GM12878 (cell line): ENCODE data around the gene STAT5A. TPM values are rescaled to one million over a fixed set of nuclear protein-coding genes. Genes with fewer than 3 reads are reported as not detected.

Experiments used
- ATAC-seq: fragments of 200-7000 bp; cut with Tn5 transposase; 3 replicates; pipeline ENCODE4 v1.9.1; 2020; ENCODE audit warnings: mild to moderate bottlenecking, moderate library complexity
- BruUV-seq: library from RNA; stranded (reverse); fragments of 400-500 nt; replicated peaks from 2 replicates; lab custom pipeline; 2021; lab: Mats Ljungman, UMichigan
- CTCF ChIA-PET: fragments of 300-600 bp; sonication (Branson Sonifier 250); formaldehyde crosslinking; extraction: SDS; loops from one replicate; lab custom pipeline; 2021; ENCODE audit warnings: inconsistent platforms; lab: Yijun Ruan, JAX
- POLR2A ChIA-PET: fragments of 350-600 bp; formaldehyde crosslinking; extraction: SDS; loops from one replicate; lab custom pipeline; 2021; ENCODE audit warnings: inconsistent platforms; lab: Charles Lee
- RAD21 ChIA-PET: fragments of 300-600 bp; sonication (Branson Sonifier 250); formaldehyde crosslinking; loops from one replicate; lab custom pipeline; 2023; ENCODE audit warnings: antibody characterized with exemption; ENCODE audit not compliant: unreplicated experiment; lab: Charles Lee
- SMC1A ChIA-PET: fragments of 300-600 bp; sonication (Branson Sonifier 250); formaldehyde crosslinking; loops from one replicate; lab custom pipeline; 2023; ENCODE audit not compliant: unreplicated experiment, uncharacterized antibody; lab: Charles Lee
- DNase-seq: peaks from one replicate; pipeline ENCODE4 v3.0.0-alpha.2; 2011; ENCODE audit warnings: low read depth, low spot score
- FAIRE-seq: peaks from 3 replicates; lab custom pipeline; 2011; peaks lifted over from hg19 to GRCh38; lab: Jason Lieb, UNC
- H2AFZ ChIP-seq: 2 replicates; pipeline ENCODE4 v1.6.0; 2011; ENCODE audit warnings: low read depth, low read length, control low read depth; ENCODE audit not compliant: control insufficient read depth
- H3K27ac ChIP-seq: 2 replicates; pipeline ENCODE4 v1.5.1; 2011; ENCODE audit warnings: control low read depth; ENCODE audit not compliant: control insufficient read depth, insufficient read depth
- H3K27me3 ChIP-seq, 2 experiments: replicated peaks in 1 of 2; 2 replicates each; pipeline versions ENCODE4 v1.6.0 to v1.6.1; 2011; ENCODE audit warnings: low read length in 1 of 2; ENCODE audit not compliant: control insufficient read depth in 2 of 2, insufficient read depth in 2 of 2
- H3K36me3 ChIP-seq, 2 experiments: 2 replicates each; pipeline ENCODE4 v1.5.1; 2011; ENCODE audit warnings: low read length in 1 of 2; ENCODE audit not compliant: control insufficient read depth in 2 of 2, insufficient read depth in 2 of 2
- H3K4me1 ChIP-seq: 2 replicates; pipeline ENCODE4 v1.6.1; 2011; ENCODE audit warnings: mild to moderate bottlenecking, low read length, moderate library complexity, mixed read lengths; ENCODE audit not compliant: control insufficient read depth, insufficient read depth
- H3K4me2 ChIP-seq: 2 replicates; pipeline ENCODE4 v1.6.0; 2011; ENCODE audit warnings: control low read depth; ENCODE audit not compliant: control insufficient read depth, insufficient read depth
- H3K4me3 ChIP-seq: fragments of 200-600 bp; sonication (generic); 2 replicates; pipeline ENCODE4 v1.5.1; 2016
- H3K79me2 ChIP-seq: 2 replicates; pipeline ENCODE4 v1.6.0; 2011; ENCODE audit warnings: low read length; ENCODE audit not compliant: control insufficient read depth, insufficient read depth
- H3K9ac ChIP-seq: 2 replicates; pipeline ENCODE4 v1.8.0; 2011; ENCODE audit warnings: low read length, control low read depth, mixed read lengths; ENCODE audit not compliant: control insufficient read depth, insufficient read depth
- H3K9me3 ChIP-seq: replicated peaks from 3 replicates; pipeline ENCODE4 v1.5.1; 2011; ENCODE audit warnings: mild to moderate bottlenecking, low read length; ENCODE audit not compliant: control insufficient read depth, insufficient read depth
- H4K20me1 ChIP-seq: 2 replicates; pipeline ENCODE4 v1.6.0; 2011; ENCODE audit not compliant: control insufficient read depth, insufficient read depth
- ATF7 ChIP-seq: fragments of 450-650 bp; IDR thresholded peaks from 2 replicates; pipeline ENCODE4 v1.6.1; 2016; ENCODE audit warnings: low read depth, mild to moderate bottlenecking
- HDAC6 ChIP-seq: fragments of 200-600 bp; sonication (generic); IDR thresholded peaks from one replicate; pipeline ENCODE4 v1.8.0; 2017; ENCODE audit warnings: antibody characterized with exemption; ENCODE audit not compliant: unreplicated experiment
- KAT2A ChIP-seq: conservative IDR thresholded peaks from 2 replicates; pipeline ENCODE4 v1.6.1; 2011; ENCODE audit warnings: low read depth, low read length; ENCODE audit not compliant: control insufficient read depth
- MEF2A ChIP-seq: IDR thresholded peaks from 2 replicates; pipeline ENCODE4 v1.6.1; 2011; ENCODE audit warnings: low read depth, mild to moderate bottlenecking, low read length, moderate library complexity; ENCODE audit not compliant: insufficient read depth
- MTA2 ChIP-seq: fragments of 450-650 bp; IDR thresholded peaks from 2 replicates; pipeline ENCODE4 v1.6.1; 2016; ENCODE audit warnings: low read depth, mild to moderate bottlenecking, moderate library complexity
- NFYA ChIP-seq: IDR thresholded peaks from 2 replicates; pipeline ENCODE4 v1.6.1; 2011; ENCODE audit warnings: low read depth, mild to moderate bottlenecking, low read length, improper control_type of control experiment, borderline replicate concordance
- PRDM15 ChIP-seq: fragments of 450-650 bp; formaldehyde crosslinking; IDR thresholded peaks from 2 replicates; pipeline ENCODE4 v1.4.0; 2020; ENCODE audit warnings: mild to moderate bottlenecking, moderate library complexity
- TCF12 ChIP-seq: IDR thresholded peaks from 2 replicates; pipeline ENCODE4 v1.6.1; 2011; ENCODE audit warnings: low read depth, mild to moderate bottlenecking, low read length
- ZBTB40 ChIP-seq: fragments of 450-650 bp; IDR thresholded peaks from 2 replicates; pipeline ENCODE4 v1.6.1; 2016; ENCODE audit warnings: mild to moderate bottlenecking, moderate library complexity, borderline replicate concordance
- WGBS: methylation state at CpG from one replicate; pipeline ENCODE4 v1.1.6; 2016; ENCODE audit warnings: low lambda C conversion rate; ENCODE audit not compliant: insufficient replicate concordance, insufficient coverage; ENCODE audit errors: missing lambda C conversion rate; 5-methylcytosine and 5-hydroxymethylcytosine counted together
- in situ Hi-C: fragments of 300-500 bp; cut with MboI; formaldehyde crosslinking; loops from 9 replicates; pipeline ENCODE4 v1.14.3; 2018; ENCODE audit warnings: mixed read lengths
- intact Hi-C: fragments of 100-400 bp; cut with micrococcal nuclease; formaldehyde crosslinking; loops from one replicate; pipeline ENCODE4 v1.14.2; 2022; ENCODE audit not compliant: unreplicated experiment
- polyA plus RNA-seq, 11 experiments: library from polyadenylated mRNA; depleted of rRNA in 4 of 11; unstranded in 6 of 11; stranded (reverse) in 5 of 11; fragments of >200 nt; fragmentation: Nextera tagmentation in 4 of 11; fragmentation: Illumina TruSeq in 1 of 11; extraction: Ambion mirVana in 4 of 11; extraction: Trizol in 1 of 11; gene quantifications; 1 replicate in 1 of 11; 2 replicates in 10 of 11; pipeline versions ENCODE4 v1.2.1 to v1.2.3, GENCODE V29; 2011 to 2016; ENCODE audit warnings: inconsistent platforms in 2 of 11, missing spikeins in 2 of 11, low read depth in 1 of 11
- total RNA-seq, 4 experiments: library from RNA; depleted of rRNA in 3 of 4; stranded (reverse); fragments of >200 nt in 3 of 4; fragmentation: Illumina TruSeq in 1 of 4; extraction: Trizol in 1 of 4; gene quantifications; 2 replicates each; pipeline versions ENCODE4 v1.2.1 to v1.2.3, GENCODE V29; 2013 to 2021

STAT5A gene
- total and polyA plus RNA-seq, 10 of the 15 experiments (the other 5 are each of a cell fraction or from before 2014, with no cell fraction given) = 14.8 to 86.4 (median 41.5) TPM

DNA sequence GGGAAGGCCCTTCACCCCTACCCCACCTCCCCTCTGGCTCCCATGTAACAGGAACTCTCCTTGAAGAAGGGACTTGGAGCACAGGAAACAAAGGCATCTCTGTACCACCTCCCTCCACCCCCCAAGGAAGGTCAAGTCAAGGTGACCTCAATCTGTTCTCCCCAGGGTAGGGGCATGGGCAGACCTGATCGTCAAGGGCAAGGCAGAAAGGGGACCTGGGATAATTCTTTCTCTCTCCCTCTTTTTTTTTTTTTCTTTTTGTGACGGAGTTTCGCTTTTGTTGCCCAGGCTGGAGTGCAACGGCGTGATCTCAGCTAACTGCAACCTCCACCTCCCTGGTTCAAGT lies 4.3 kb upstream of the STAT5A start (continued):
- TF ChIP-seq ZBTB40 (no peak), KAT2A (no peak), PRDM15 (no peak)

DNA sequence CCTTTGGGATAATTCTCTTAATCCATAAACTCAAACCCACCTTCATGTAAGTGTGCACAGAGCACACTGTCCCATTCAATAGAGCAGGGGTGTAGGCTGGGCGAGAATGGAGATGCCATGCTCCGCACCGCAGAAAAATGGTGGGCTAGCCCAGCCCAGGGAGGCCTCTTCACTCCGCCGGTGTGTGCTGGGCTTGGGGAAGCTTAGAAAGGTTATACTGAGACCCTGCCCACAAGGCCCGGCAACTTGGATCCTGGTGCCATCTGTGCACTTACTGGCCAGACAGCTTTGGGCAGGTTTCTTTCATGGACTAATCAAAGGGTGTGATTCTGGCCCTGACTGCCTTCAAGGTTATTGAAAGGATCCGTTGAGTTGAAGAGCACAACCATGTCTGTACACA lies 3.7 kb upstream of the STAT5A start:
- no peak for DNase-seq
- no peak overlapping the region for H3K4me3 ChIP-seq
- ChIA-PET POLR2A (interaction anchor here (0.6 to 1.3 kb wide), 2 partner anchors 9 to 11 kb away, joined by 5 to 6 read pairs; no protein-coding TSS in a partner anchor), RAD21 (no interaction called here), SMC1A (interaction anchor here (1.0 to 1.5 kb wide), 2 partner anchors 61 to 121 kb away, joined by 3 to 4 read pairs; no protein-coding TSS in a partner anchor), CTCF (no interaction called here)
- H3K9me3 ChIP-seq = no peaks in the 10 kb centered on the region
- H3K36me3 ChIP-seq = no peaks in the 10 kb centered on the region
- H3K79me2 ChIP-seq = peaks cover 26% of the 10 kb centered on the region
- no peak for TF ChIP-seq MEF2A
- no peak for TF ChIP-seq MTA2
- TF ChIP-seq TCF12 = no peak
- TF ChIP-seq ATF7 = no peak
- no peak for TF ChIP-seq HDAC6
- no peak for TF ChIP-seq NFYA
- H3K27ac ChIP-seq = no peak overlapping the region
- H3K9ac ChIP-seq = no peak overlapping the region
- 98% methylated on average over 7 of the region's 7 CpGs for WGBS
- H4K20me1 ChIP-seq = no peaks in the 10 kb centered on the region
- H3K27me3 ChIP-seq = no peaks in the 10 kb centered on the region
- H3K4me2 ChIP-seq = no peak overlapping the region
- BruUV-seq = no TSS peak
- ATAC-seq = no peak
- no peak overlapping the region for H2AFZ ChIP-seq
- intact Hi-C loops = no loop called here
- H3K4me1 ChIP-seq = peaks cover 23% of the 10 kb centered on the region
- in situ Hi-C loops = no loop called here
- no peak for FAIRE-seq
